ENCODE measurements around the gene PRIM1. TPM values are rescaled to one million over a fixed set of nuclear protein-coding genes. Genes with fewer than 3 reads are reported as not detected.

PRIM1 gene
- total and polyA plus RNA-seq, 7 experiments from 2014 or later, result 11.5 to 55.1 (median 27.5) TPM

Other genes with a start within 250 kb of the PRIM1 start
- 10 to 100 TPM in 1 of 5 experiments, 1 to 10 TPM in 4; 2.5 to 12.8 (median 5.5) TPM for gene RBMS2, start 230.5 kb downstream of the PRIM1 start, total RNA-seq
- 1 to 10 TPM in 1 of 2 donors, under 1 TPM in 1; 0.81 to 3.0 TPM for gene RBMS2, start 230.5 kb downstream of the PRIM1 start, polyA plus RNA-seq
- gene BAZ2A, start 122.0 kb downstream of the PRIM1 start, total RNA-seq, result 100 to 1,000 TPM; 127 to 230 (median 191) TPM
- gene BAZ2A, start 122.0 kb downstream of the PRIM1 start, polyA plus RNA-seq, result 10 to 100 TPM; 24.8 to 45.1 TPM
- gene ATP5F1B, start 106.3 kb downstream of the PRIM1 start, total RNA-seq, result 100 to 1,000 TPM; 217 to 476 (median 267) TPM
- gene ATP5F1B, start 106.3 kb downstream of the PRIM1 start, polyA plus RNA-seq, result 100 to 1,000 TPM; 658 to 688 TPM
- 100 to 1,000 TPM; 111 to 229 (median 153) TPM for gene PTGES3, start 64.0 kb downstream of the PRIM1 start, total RNA-seq
- gene PTGES3, start 64.0 kb downstream of the PRIM1 start, polyA plus RNA-seq, result 100 to 1,000 TPM; 221 to 289 TPM
- 1,000 to 10,000 TPM in 4 of 5 experiments, 100 to 1,000 TPM in 1; 834 to 1,486 (median 1,355) TPM for gene NACA, start 27.0 kb downstream of the PRIM1 start, total RNA-seq
- gene NACA, start 27.0 kb downstream of the PRIM1 start, polyA plus RNA-seq, result 1,000 to 10,000 TPM; 1,440 to 1,626 TPM
- 1 to 10 TPM in 2 of 5 experiments, under 1 TPM in 3; 0.22 to 1.5 (median 0.64) TPM for gene HSD17B6, start 11.0 kb upstream of the PRIM1 start, total RNA-seq
- gene HSD17B6, start 11.0 kb upstream of the PRIM1 start, polyA plus RNA-seq, result 1 to 10 TPM in 1 of 2 donors, under 1 TPM in 1; 0.99 to 1.3 TPM
- gene SDR9C7, start 182.1 kb upstream of the PRIM1 start, total RNA-seq, result not detected
- gene SDR9C7, start 182.1 kb upstream of the PRIM1 start, polyA plus RNA-seq, result not detected
- 1 to 10 TPM in 3 of 5 experiments, under 1 TPM in 2; 0.44 to 2.0 (median 1.2) TPM for gene RDH16, start 205.3 kb upstream of the PRIM1 start, total RNA-seq
- gene RDH16, start 205.3 kb upstream of the PRIM1 start, polyA plus RNA-seq, result under 1 TPM; 0.19 to 0.22 TPM